Sigmoid colon (tissue), 7 donors: ENCODE results near the gene LDHA. TPM values are rescaled to one million over a fixed set of nuclear protein-coding genes. Genes with fewer than 3 reads are reported as not detected.

ENCODE experiments used
- DNase-seq: peaks from one replicate; pipeline ENCODE4 v3.0.0-alpha.2; 2019
- H3K27ac ChIP-seq, 4 donors: fragments of 200-600 bp; sonication (generic); one replicate each; pipeline ENCODE4 v1.5.1; 2016 to 2019; ENCODE audit warnings: mild to moderate bottlenecking in 1 of 4
- H3K27me3 ChIP-seq, 3 donors: fragments of 200-600 bp; sonication (generic); one replicate each; pipeline ENCODE4 v1.5.1; 2019; ENCODE audit warnings: mild to moderate bottlenecking in 1 of 3
- H3K36me3 ChIP-seq, 4 donors: fragments of 200-600 bp; sonication (generic); one replicate each; pipeline ENCODE4 v1.5.1; 2016 to 2019
- H3K4me1 ChIP-seq, 4 donors: fragments of 200-600 bp; sonication (generic); one replicate each; pipeline ENCODE4 v1.5.1; 2017 to 2019
- H3K4me3 ChIP-seq, 4 donors: fragments of 200-600 bp; sonication (generic); one replicate each; pipeline ENCODE4 v1.5.1; 2017 to 2019; ENCODE audit warnings: mild to moderate bottlenecking in 2 of 4, moderate library complexity in 1 of 4
- H3K9me3 ChIP-seq, 4 donors: fragments of 200-600 bp in 3 of 4; sonication (generic) in 3 of 4; one replicate each; pipeline versions ENCODE4 v1.5.1 to v1.6.1; 2013 to 2019
- EP300 ChIP-seq, 4 donors: sonication (generic); formaldehyde crosslinking; IDR thresholded peaks; one replicate each; pipeline ENCODE4 v1.6.1; 2017; ENCODE audit warnings: antibody characterized with exemption in 4 of 4
- POLR2A ChIP-seq, 2 donors: fragments of 450-650 bp; IDR thresholded peaks; one replicate each; pipeline ENCODE4 v1.6.1; 2016; ENCODE audit warnings: antibody characterized with exemption in 2 of 2, mild to moderate bottlenecking in 2 of 2, moderate library complexity in 2 of 2
- POLR2AphosphoS5 ChIP-seq, 4 donors: sonication (generic); formaldehyde crosslinking; IDR thresholded peaks; one replicate each; pipeline ENCODE4 v1.6.1; 2017; ENCODE audit warnings: antibody characterized with exemption in 4 of 4
- WGBS, 2 donors: extraction: QIAGEN DNeasy Blood & Tissue Kit; methylation state at CpG; one replicate each; pipeline ENCODE4 v1.1.7; 2013; 5-methylcytosine and 5-hydroxymethylcytosine counted together
- intact Hi-C: fragments of 100-400 bp; cut with DNase I; formaldehyde crosslinking; loops from one replicate; pipeline ENCODE4 v1.15.1; 2023
- polyA plus RNA-seq, 3 donors: library from polyadenylated mRNA; stranded (reverse); fragments of 200-250 nt; gene quantifications; one replicate each; pipeline ENCODE4 v1.2.3, GENCODE V29; 2013
- total RNA-seq, 4 donors: library from RNA; depleted of rRNA; stranded (reverse); fragments of >200 nt; gene quantifications; one replicate each; pipeline ENCODE4 v1.1.0, GENCODE V29; 2016
- TF ChIP-seq, protein P1 (sequence below), 4 experiments: fragments of 450-650 bp in 3 of 4; fragments of 200-600 bp in 1 of 4; IDR thresholded peaks; one replicate each; pipeline ENCODE4 v1.5.1; 2016 to 2019; ENCODE audit warnings: antibody characterized with exemption in 4 of 4, mild to moderate bottlenecking in 3 of 4, moderate library complexity in 2 of 4
- donor health status: healthy with polysubstance abuse.
- donor health status: Bipolar disorder and iron deficiency.
- donor health status: healthy.

The LDHA gene
- total and polyA plus RNA-seq, 7 donors = 326 to 668 (median 503) TPM

DNA sequence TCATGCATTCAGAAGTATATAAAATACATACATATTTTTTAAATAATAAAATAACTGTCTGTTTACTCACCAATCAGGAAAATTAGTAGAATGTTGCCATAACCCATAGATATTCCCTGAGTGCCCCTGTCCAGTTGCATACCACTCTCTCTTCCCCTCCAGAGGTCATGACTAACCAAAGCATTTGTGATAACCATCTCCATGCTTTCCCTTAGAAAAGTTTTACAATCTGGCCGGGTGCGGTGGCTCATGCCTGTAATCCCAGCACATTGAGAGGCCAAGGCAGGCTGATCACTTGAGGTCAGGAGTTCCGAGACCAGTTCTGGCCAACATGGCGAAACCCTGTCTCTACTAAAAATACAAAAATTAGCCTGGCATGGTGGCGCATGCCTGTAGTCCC lies 33.2 kb upstream of the LDHA start:
- Histone ChIP-seq H3K9me3 (no peaks in the 10 kb centered on the region), H3K27me3 (no peaks in the 10 kb centered on the region), H3K36me3 (peaks cover 21 to 96% (median 52%) of the 10 kb centered on the region in 4 donors), H3K27ac (no peak overlapping the region), H3K4me3 (no peak overlapping the region), H3K4me1 (no peaks in the 10 kb centered on the region)
- no peak for TF ChIP-seq POLR2A (IDR thresholded peaks at IDR 0.05)
- TF ChIP-seq EP300 (IDR thresholded peaks at IDR 0.05) = no peak
- TF ChIP-seq, protein P1, sequence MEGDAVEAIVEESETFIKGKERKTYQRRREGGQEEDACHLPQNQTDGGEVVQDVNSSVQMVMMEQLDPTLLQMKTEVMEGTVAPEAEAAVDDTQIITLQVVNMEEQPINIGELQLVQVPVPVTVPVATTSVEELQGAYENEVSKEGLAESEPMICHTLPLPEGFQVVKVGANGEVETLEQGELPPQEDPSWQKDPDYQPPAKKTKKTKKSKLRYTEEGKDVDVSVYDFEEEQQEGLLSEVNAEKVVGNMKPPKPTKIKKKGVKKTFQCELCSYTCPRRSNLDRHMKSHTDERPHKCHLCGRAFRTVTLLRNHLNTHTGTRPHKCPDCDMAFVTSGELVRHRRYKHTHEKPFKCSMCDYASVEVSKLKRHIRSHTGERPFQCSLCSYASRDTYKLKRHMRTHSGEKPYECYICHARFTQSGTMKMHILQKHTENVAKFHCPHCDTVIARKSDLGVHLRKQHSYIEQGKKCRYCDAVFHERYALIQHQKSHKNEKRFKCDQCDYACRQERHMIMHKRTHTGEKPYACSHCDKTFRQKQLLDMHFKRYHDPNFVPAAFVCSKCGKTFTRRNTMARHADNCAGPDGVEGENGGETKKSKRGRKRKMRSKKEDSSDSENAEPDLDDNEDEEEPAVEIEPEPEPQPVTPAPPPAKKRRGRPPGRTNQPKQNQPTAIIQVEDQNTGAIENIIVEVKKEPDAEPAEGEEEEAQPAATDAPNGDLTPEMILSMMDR (IDR thresholded peaks at IDR 0.05) = no peak
- no peak for TF ChIP-seq POLR2AphosphoS5 (IDR thresholded peaks at IDR 0.05)
- DNase-seq = no peak
- intact Hi-C loops = no loop called here
- WGBS, 2 donors = 94 to 95% methylated on average over 5 of the region's 5 CpGs

DNA sequence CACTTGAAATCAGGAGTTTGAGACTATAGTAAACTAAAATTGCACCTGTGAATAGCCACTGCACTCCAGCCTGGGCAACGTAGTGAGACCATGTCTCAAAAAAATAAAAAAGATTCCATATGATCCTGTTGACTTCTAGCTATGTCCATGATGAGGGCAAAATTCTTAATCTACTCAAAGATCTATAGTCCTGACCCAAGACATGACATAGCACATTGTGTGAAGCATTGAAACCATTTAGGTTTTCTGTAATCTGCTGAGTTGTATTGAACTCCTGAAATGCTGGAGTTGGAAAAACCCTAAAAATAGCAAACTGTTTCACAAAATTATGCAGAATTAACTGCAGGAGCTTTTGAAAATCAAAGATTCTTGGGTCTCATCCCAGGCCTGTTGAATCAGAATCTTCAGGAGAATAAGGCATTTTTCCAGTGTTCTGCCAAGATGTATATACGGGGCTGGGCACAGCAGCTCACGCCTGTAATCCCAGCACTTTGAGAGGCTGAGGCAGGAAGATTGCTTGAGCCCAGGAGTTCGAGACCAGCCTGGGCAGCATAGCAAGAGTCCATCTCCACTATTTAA lies 29.8 kb upstream of the LDHA start:
- WGBS, 2 donors = 90 to 94% methylated on average over 4 of the region's 4 CpGs
- peaks cover 12 to 76% (median 40%) of the 10 kb centered on the region in 4 donors for H3K36me3 ChIP-seq
- intact Hi-C loops = no loop called here
- TF ChIP-seq POLR2AphosphoS5 (IDR thresholded peaks at IDR 0.05) = no peak
- TF ChIP-seq POLR2A (IDR thresholded peaks at IDR 0.05) = no peak
- TF ChIP-seq, protein P1 (IDR thresholded peaks at IDR 0.05) = no peak
- TF ChIP-seq EP300 (IDR thresholded peaks at IDR 0.05) = no peak
- H3K27ac ChIP-seq = no peak overlapping the region
- no peaks in the 10 kb centered on the region for H3K27me3 ChIP-seq
- DNase-seq = no peak
- H3K9me3 ChIP-seq = no peaks in the 10 kb centered on the region
- no peak overlapping the region for H3K4me3 ChIP-seq
- no peaks in the 10 kb centered on the region for H3K4me1 ChIP-seq

DNA sequence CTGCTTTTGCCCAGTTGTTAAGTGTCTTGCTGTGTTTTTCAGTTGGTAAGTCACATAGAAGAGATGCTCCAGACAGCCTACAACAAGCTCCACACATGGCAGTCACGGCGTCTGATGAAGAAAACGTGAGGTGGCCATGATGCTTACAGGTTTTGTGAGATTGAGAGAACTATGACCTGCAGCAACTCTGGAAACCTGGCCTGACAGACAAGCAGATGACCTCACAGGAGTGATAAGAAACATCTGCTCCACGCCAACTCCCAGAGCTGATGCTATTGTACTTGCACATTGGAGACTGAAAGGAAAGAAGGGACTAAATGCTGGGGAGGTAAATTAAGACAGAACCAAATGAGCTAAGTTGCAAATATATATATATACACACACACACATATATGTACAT lies 28.6 kb upstream of the LDHA start:
- intact Hi-C loops = no loop called here
- WGBS, 2 donors = 90 to 94% methylated on average over 4 of the region's 4 CpGs
- no peaks in the 10 kb centered on the region for H3K27me3 ChIP-seq
- H3K4me3 ChIP-seq = no peak overlapping the region
- no peaks in the 10 kb centered on the region for H3K9me3 ChIP-seq
- DNase-seq = no peak
- peaks cover 12 to 65% (median 35%) of the 10 kb centered on the region in 4 donors for H3K36me3 ChIP-seq
- H3K4me1 ChIP-seq = no peaks in the 10 kb centered on the region
- TF ChIP-seq, protein P1 (IDR thresholded peaks at IDR 0.05) = no peak
- TF ChIP-seq POLR2A (IDR thresholded peaks at IDR 0.05) = no peak
- TF ChIP-seq EP300 (IDR thresholded peaks at IDR 0.05) = no peak
- TF ChIP-seq POLR2AphosphoS5 (IDR thresholded peaks at IDR 0.05) = no peak
- no peak overlapping the region for H3K27ac ChIP-seq

DNA sequence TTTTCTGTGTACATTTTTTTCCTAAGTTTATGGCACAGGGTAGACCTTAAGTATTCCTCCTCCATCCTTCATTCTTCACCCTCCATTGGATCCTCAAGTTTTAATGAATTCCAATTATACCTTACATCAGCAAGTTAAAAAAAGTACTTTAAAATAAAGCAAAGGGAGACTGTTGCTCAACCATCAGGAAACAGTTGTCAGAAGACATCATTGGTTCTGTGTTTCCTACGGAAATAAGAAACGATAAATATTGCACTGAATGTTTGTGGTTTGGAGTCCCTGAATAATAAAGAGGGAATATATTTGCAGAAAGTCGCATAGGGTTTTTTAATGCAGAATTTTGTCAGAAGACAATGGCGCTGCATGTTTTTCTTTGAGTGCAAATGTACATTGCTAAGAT lies 28.1 kb upstream of the LDHA start:
- H3K27me3 ChIP-seq = no peaks in the 10 kb centered on the region
- intact Hi-C loops = no loop called here
- H3K36me3 ChIP-seq = peaks cover 8 to 59% (median 29%) of the 10 kb centered on the region in 4 donors
- TF ChIP-seq, protein P1 (IDR thresholded peaks at IDR 0.05) = no peak
- TF ChIP-seq EP300 (IDR thresholded peaks at IDR 0.05) (no peak), POLR2A (IDR thresholded peaks at IDR 0.05) (no peak), POLR2AphosphoS5 (IDR thresholded peaks at IDR 0.05) (no peak)
- no peaks in the 10 kb centered on the region for H3K9me3 ChIP-seq
- no peaks in the 10 kb centered on the region for H3K4me1 ChIP-seq
- WGBS, 2 donors = 66 to 91% methylated on average over 4 of the region's 4 CpGs
- no peak overlapping the region for H3K27ac ChIP-seq
- no peak for DNase-seq
- H3K4me3 ChIP-seq = no peak overlapping the region

DNA sequence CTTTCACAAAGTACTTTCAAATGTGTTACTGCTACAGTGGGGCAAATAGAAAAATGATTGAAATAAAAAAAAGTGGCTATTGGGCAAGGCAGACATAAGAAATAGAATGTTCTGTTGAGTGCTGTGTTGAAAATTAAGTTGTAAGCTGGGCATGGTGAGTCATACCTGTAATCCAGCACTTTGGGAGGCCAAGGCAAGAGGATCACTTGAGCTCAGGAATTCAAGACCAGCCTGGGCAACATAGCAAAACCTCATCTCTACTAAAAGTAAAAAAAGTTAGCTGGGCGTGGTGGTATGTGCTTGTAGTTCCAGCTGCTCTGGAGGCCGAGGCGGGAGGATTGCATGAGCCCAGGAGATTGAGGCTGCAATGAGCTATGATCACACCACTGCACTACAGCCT lies 26.9 kb upstream of the LDHA start:
- H3K27ac ChIP-seq = no peak overlapping the region
- peaks cover 0 to 48% (median 22%) of the 10 kb centered on the region in 4 donors for H3K36me3 ChIP-seq
- no peak overlapping the region for H3K4me3 ChIP-seq
- no peaks in the 10 kb centered on the region for H3K4me1 ChIP-seq
- no peaks in the 10 kb centered on the region for H3K9me3 ChIP-seq
- intact Hi-C loops = no loop called here
- TF ChIP-seq POLR2A (IDR thresholded peaks at IDR 0.05) = no peak
- TF ChIP-seq, protein P1 (IDR thresholded peaks at IDR 0.05) = no peak
- H3K27me3 ChIP-seq = no peaks in the 10 kb centered on the region
- 97% methylated on average over 3 of the region's 3 CpGs for WGBS, 2 donors
- no peak for DNase-seq
